ENCODE measurements around the gene CRB1. TPM values are rescaled to one million over a fixed set of nuclear protein-coding genes. Genes with fewer than 3 reads are reported as not detected.

Gene CRB1
- total and polyA plus RNA-seq, 8 donors = under 0.01 to 0.20 (median 0.09) TPM; not detected in 4

DNA sequence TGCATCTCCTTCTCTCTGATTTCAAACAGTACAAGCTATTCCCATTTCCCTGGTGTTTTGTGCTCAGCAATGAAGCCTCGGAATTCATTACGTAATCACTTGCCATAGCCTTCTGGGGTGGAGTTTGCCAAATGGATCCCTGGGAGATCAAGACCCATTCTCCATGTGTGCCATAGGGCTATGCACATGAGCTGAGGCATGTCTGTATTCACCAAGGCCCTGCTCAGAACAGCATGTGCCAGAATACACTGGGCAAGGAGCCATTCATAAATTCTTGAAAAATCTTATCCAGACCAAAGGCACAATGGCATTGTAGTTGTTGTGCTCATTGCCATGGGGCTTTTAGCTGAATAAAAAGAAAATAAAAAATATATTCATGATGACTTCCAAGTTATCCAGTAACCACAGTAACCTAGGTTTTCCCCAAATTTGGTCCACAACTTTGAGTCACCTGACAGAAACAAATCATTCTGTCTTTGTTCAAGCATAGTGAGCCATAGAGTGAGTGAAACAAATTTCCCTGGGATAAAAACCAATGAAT lies 53.0 kb downstream of the CRB1 start:
- TF ChIP-seq, protein P1, sequence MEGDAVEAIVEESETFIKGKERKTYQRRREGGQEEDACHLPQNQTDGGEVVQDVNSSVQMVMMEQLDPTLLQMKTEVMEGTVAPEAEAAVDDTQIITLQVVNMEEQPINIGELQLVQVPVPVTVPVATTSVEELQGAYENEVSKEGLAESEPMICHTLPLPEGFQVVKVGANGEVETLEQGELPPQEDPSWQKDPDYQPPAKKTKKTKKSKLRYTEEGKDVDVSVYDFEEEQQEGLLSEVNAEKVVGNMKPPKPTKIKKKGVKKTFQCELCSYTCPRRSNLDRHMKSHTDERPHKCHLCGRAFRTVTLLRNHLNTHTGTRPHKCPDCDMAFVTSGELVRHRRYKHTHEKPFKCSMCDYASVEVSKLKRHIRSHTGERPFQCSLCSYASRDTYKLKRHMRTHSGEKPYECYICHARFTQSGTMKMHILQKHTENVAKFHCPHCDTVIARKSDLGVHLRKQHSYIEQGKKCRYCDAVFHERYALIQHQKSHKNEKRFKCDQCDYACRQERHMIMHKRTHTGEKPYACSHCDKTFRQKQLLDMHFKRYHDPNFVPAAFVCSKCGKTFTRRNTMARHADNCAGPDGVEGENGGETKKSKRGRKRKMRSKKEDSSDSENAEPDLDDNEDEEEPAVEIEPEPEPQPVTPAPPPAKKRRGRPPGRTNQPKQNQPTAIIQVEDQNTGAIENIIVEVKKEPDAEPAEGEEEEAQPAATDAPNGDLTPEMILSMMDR (IDR thresholded peaks at IDR 0.05) = no peak

DNA sequence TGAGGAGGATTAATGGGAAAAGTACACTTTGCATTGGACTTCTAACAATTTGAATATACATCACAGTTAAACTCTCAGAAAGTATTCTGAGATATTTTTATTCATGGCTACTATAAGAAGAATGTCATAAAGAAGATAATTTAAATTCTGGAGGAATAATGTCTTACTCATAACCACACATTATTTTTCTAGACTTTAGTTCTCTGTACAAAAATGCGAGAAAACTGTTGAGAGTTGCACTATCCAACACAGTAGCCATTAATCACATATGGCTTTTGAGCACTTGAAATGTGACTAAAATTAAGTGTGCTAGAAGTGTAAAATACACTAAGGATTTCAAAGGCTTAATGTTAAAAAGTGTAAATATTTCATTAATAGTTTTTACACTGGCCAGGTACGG lies 53.8 kb downstream of the CRB1 start:
- WGBS, 2 donors = 91 to 96% methylated on average over 2 of the region's 2 CpGs
- no peaks in the 10 kb centered on the region for H3K27me3 ChIP-seq
- no peaks in the 10 kb centered on the region for H3K4me1 ChIP-seq
- no peak for ATAC-seq
- intact Hi-C loops (cut with DNase I) = no loop called here
- TF ChIP-seq, protein P1 (IDR thresholded peaks at IDR 0.05) = no peak
- no peak for FAIRE-seq
- no peak overlapping the region for H3K4me3 ChIP-seq
- H3K9me3 ChIP-seq = no peaks in the 10 kb centered on the region
- DNase-seq = no peak
- H3K36me3 ChIP-seq = no peaks in the 10 kb centered on the region
- no peak overlapping the region for H3K27ac ChIP-seq

More for the DNA sequence above, 53.0 kb downstream of the CRB1 start:
- intact Hi-C loops (cut with DNase I) = no loop called here
- H3K4me3 ChIP-seq = no peak overlapping the region
- H3K27me3 ChIP-seq = no peaks in the 10 kb centered on the region
- H3K9me3 ChIP-seq = no peaks in the 10 kb centered on the region
- no peak overlapping the region for H3K27ac ChIP-seq
- ATAC-seq (peak; percentile 49 to 92 (median 79)), FAIRE-seq (no peak), DNase-seq (peak in 2 of 6 donors; percentile 7 to 30)
- WGBS, 2 donors = 21 to 25% methylated on average over 2 of the region's 2 CpGs
- H3K36me3 ChIP-seq = no peaks in the 10 kb centered on the region
- no peaks in the 10 kb centered on the region for H3K4me1 ChIP-seq

DNA sequence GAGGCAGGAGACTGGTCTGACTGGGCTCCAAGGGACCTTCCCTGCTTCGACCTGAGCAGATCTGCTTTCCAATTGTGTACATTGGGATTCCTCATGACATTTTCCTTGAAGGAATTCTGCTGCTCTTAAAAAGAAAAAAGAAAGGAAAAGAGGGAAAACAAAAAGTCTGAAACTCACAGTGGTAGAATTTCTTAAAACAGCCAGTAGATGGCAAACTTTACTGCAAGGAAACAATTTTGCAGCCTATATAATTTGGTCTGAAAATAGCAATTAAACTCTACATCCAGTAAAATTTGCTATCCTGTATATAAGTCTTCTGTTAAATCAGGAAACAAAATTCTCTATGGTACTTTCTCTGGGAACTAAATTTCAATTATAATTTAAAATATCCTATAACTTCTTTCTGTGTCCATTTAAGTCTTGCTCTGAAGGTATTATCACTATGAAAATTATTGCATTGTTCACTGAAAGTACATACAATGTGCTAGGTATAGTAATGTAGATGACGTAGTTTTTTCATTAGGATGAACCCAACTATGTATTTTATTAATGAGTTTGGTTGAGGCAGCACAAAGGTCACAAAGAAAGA lies 59.8 kb downstream of the CRB1 start:
- TF ChIP-seq, protein P1 (IDR thresholded peaks at IDR 0.05) = peak in 3 of 4 donors; percentile 23 to 53 (median 49)
- ATAC-seq (peak in 2 of 4 donors; percentile 46 to 65), FAIRE-seq (no peak), DNase-seq (no peak)
- Histone ChIP-seq H3K4me1 (no peaks in the 10 kb centered on the region), H3K36me3 (no peaks in the 10 kb centered on the region), H3K4me3 (no peak overlapping the region), H3K27me3 (no peaks in the 10 kb centered on the region), H3K9me3 (no peaks in the 10 kb centered on the region), H3K27ac (no peak overlapping the region)
- WGBS, 2 donors = 9 to 10% methylated on average over 2 of the region's 2 CpGs
- intact Hi-C loops (cut with DNase I) = no loop called here

DNA sequence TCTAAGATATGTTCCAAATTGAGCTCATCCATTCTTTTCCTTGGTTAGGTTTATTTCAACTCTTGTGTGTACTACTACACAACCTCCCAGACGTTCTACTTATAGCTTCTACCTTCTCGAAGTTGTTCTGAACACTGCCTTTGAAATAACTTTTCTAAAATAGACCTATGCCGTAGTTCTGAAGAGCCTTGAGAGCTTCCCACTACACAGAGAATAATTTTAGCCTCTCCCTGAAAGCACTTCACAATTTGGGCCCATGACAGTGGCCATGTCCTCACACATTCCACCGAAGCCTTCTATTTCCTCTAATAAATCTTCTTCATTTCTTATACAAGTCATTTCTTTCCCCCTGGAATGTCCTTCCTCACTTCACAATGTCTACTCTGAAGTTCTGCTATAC lies 62.2 kb downstream of the CRB1 start:
- no peaks in the 10 kb centered on the region for H3K36me3 ChIP-seq
- WGBS, 2 donors = 68 to 71% methylated on average over 4 of the region's 4 CpGs
- H3K27me3 ChIP-seq = no peaks in the 10 kb centered on the region
- H3K4me3 ChIP-seq = no peak overlapping the region
- H3K27ac ChIP-seq = no peak overlapping the region
- no peak for FAIRE-seq
- no peak for ATAC-seq
- H3K4me1 ChIP-seq = no peaks in the 10 kb centered on the region
- no peaks in the 10 kb centered on the region for H3K9me3 ChIP-seq
- intact Hi-C loops (cut with DNase I) = no loop called here
- no peak for DNase-seq
- TF ChIP-seq, protein P1 (IDR thresholded peaks at IDR 0.05) = no peak

DNA sequence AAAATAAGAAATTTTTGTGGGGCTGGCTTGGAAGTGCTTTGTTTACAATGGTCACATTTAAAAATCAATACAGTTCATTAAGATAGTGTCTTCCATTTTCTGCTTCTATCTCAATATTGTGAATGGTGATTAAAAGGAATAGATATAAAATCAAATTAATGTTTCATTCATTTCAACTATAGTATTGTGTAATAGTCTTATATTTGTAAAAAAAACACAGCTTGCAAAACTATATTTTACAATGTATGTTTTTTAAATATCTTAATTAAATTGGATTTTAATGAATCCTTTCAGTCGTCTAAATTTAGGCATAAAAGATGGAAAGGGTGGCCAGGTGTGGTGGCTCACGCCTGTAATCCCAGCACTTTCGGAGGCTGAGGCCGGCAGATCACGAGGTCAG lies 63.5 kb downstream of the CRB1 start:
- Histone ChIP-seq H3K36me3 (no peaks in the 10 kb centered on the region), H3K4me1 (no peaks in the 10 kb centered on the region), H3K9me3 (no peaks in the 10 kb centered on the region), H3K27me3 (no peaks in the 10 kb centered on the region), H3K27ac (no peak overlapping the region), H3K4me3 (no peak overlapping the region)
- ATAC-seq (no peak), DNase-seq (no peak), FAIRE-seq (no peak)
- WGBS, 2 donors = 79 to 85% methylated on average over 5 of the region's 5 CpGs
- TF ChIP-seq, protein P1 (IDR thresholded peaks at IDR 0.05) = no peak
- intact Hi-C loops (cut with DNase I) = no loop called here
